Activated T-helper 2 cell treated with anti-CD3 and anti-CD28 coated beads, Interferon-gamma antibody, Interleukin-2, Interleukin-4, amounts not matched to agents 10 μg/mL and 5 μg/mL and 100 μg/mL, durations not matched to agents 14 hours and 24 hours and 36 hours (primary cell): Measurements from ENCODE around the gene ESYT3. TPM values are rescaled to one million over a fixed set of nuclear protein-coding genes. Genes with fewer than 3 reads are reported as not detected.

ENCODE experiments used
- DNase-seq: peaks from one replicate; pipeline ENCODE4 v3.0.0; 2021; ENCODE audit warnings: low spot score
- H3K27ac Mint-ChIP-seq: one replicate; pipeline ENCODE4 v1.8.0; 2021; ENCODE audit warnings: mixed read lengths
- H3K27me3 Mint-ChIP-seq: one replicate; pipeline ENCODE4 v1.8.0; 2021; ENCODE audit warnings: low read depth, mixed read lengths
- H3K36me3 Mint-ChIP-seq: one replicate; pipeline ENCODE4 v1.8.0; 2021; ENCODE audit warnings: low read depth, mixed read lengths
- H3K4me1 Mint-ChIP-seq: one replicate; pipeline ENCODE4 v1.8.0; 2021; ENCODE audit warnings: low read depth, mixed read lengths
- H3K4me3 Mint-ChIP-seq: one replicate; pipeline ENCODE4 v1.8.0; 2021; ENCODE audit warnings: low read depth, mild to moderate bottlenecking, moderate library complexity, mixed read lengths
- H3K9me3 Mint-ChIP-seq: one replicate; pipeline ENCODE4 v1.8.0; 2021; ENCODE audit warnings: mixed read lengths
- intact Hi-C: fragments of 100-400 bp; cut with micrococcal nuclease; formaldehyde crosslinking; loops from one replicate; pipeline ENCODE4 v1.15.1; 2023
- total RNA-seq: library from RNA; stranded (reverse); gene quantifications from 2 replicates; pipeline ENCODE4 v1.2.3, GENCODE V29; 2022

Gene ESYT3, protein sequence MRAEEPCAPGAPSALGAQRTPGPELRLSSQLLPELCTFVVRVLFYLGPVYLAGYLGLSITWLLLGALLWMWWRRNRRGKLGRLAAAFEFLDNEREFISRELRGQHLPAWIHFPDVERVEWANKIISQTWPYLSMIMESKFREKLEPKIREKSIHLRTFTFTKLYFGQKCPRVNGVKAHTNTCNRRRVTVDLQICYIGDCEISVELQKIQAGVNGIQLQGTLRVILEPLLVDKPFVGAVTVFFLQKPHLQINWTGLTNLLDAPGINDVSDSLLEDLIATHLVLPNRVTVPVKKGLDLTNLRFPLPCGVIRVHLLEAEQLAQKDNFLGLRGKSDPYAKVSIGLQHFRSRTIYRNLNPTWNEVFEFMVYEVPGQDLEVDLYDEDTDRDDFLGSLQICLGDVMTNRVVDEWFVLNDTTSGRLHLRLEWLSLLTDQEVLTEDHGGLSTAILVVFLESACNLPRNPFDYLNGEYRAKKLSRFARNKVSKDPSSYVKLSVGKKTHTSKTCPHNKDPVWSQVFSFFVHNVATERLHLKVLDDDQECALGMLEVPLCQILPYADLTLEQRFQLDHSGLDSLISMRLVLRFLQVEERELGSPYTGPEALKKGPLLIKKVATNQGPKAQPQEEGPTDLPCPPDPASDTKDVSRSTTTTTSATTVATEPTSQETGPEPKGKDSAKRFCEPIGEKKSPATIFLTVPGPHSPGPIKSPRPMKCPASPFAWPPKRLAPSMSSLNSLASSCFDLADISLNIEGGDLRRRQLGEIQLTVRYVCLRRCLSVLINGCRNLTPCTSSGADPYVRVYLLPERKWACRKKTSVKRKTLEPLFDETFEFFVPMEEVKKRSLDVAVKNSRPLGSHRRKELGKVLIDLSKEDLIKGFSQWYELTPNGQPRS
- total RNA-seq, result 0.09 and 0.32 TPM in 2 replicates

DNA sequence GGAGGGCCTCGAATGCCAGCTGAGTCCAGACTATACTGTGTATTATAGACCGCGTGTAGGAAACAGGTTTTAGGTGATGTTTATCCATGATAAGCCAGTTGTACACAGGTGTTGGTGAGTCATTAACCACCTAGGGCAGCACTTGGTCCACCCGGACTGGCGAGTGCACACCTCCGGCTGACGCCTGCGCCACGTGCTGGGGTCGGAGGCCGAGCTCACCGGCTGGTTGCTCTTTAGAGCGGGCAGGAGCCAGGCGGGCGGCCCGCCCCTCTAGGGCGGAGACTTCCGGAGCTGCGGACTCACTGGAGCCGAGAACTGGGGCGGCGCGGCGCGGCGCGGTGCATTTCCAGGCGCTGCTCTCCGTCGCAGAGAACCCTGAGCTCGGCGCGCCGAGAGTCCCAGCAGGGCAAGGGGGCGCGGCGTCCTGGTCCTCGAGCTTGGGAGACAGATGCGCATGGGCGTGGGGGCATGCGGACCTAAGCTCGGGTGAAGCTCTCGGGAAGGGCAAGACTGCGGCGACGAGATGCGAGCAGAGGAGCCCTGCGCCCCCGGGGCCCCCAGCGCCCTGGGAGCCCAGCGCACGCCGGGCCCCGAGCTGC is at the start of gene ESYT3:
ESYT3 (plus strand) TSS at position 341 of the 599 bp plus-strand sequence; CDS start at position 524, 183 bp downstream.
- Mint-ChIP-seq H3K27ac (no peak within 1 kb of the TSS), H3K36me3 (no peaks in the 10 kb centered on the region), H3K4me3 (peak within 1 kb of the TSS; percentile 70), H3K9me3 (no peaks in the 10 kb centered on the region), H3K27me3 (peaks cover 62% of the 10 kb centered on the region), H3K4me1 (peaks cover 8% of the 10 kb centered on the region)
- intact Hi-C loops, result loop anchor here (5.0 to 10.0 kb wide), 2 partner anchors 250 to 508 kb away; partner anchors contain the start of gene ARMC8
- peak; percentile 57 for DNase-seq

DNA sequence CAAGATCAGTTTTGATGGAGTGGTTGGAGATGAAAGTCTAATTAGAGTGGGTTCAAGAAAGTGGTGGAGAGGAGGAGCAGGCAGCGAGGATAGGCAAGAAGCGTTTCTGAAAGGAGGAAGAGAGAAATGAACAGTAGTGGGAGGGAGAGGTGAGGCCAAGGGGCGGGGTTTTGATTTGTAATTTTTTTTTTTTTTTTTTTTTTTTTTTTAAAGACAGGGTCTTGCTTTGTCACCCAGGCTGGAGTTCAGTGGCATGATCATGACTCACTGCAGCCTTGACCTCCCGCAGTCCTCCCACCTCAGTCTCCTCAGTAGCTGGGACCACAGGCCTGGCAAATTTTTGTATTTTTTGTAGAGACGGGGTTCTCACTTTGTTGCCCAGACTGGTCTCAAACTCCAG is 49.4 kb upstream of the ESYT3 start:
- Mint-ChIP-seq H3K27me3 (peaks cover 1% of the 10 kb centered on the region), H3K36me3 (no peaks in the 10 kb centered on the region), H3K4me1 (no peaks in the 10 kb centered on the region), H3K4me3 (no peak overlapping the region), H3K9me3 (no peaks in the 10 kb centered on the region), H3K27ac (no peak overlapping the region)
- intact Hi-C loops, result no loop called here
- DNase-seq, result no peak

DNA sequence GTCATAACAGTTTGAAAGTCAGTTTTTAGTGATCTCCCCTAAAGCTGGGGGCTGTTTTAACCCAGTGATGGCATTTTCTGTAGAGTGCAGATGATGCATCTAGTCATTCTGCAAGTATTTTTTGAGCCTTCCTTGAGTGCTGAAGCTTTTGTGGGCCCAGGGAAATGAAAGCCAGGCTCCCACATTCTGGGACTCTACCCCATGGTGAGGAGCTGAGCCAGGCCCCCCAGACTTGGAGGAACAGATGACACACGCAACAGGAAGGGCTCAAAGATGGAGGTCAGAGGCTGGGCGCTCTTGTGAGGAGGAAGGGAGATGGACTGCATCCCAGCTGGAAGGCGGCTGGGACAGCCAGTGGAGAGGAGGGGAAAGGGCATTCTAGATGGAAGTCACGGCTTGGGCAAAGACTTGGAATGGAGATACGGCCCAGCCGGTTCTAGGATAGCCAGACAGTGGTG is 45.2 kb upstream of the ESYT3 start:
- Mint-ChIP-seq H3K9me3 (no peaks in the 10 kb centered on the region), H3K27me3 (peaks cover 3% of the 10 kb centered on the region), H3K27ac (no peak overlapping the region), H3K36me3 (no peaks in the 10 kb centered on the region), H3K4me3 (no peak overlapping the region), H3K4me1 (no peaks in the 10 kb centered on the region)
- intact Hi-C loops, result no loop called here
- no peak for DNase-seq

DNA sequence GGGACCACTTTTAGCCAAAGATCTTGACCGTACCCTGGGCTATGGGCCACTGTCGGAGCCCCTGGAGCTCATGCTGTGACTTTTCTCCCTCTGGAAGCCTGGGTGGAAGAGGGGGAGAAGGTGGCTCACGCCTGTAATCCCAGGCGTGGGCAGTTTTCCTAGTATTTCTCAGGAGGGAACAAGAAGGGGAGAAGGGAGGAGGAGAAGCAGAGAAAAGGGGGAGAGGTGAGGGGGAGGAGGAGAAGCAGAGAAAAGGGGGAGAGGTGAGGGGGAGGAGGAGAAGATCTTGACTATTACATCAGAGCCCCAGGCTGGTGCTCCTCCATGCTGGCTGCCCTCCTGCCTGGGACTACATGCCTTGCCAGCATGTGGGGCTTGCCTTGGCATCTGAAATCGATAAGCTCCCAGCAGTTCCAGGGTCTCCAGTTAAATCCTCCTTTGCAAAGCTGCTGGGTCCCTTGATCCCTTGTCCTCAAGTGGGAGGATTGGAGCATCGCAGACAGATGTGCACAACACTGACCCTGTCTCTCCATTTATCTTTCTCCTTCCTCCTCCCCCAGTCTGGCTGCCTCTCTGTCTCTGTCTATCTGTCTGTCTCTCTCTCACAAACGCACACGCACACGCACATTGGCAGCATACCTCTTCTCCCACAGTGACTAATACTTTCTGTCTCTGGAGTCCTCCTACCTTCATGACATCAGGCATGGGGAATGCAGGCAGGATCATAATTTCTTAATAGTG is 44.4 kb upstream of the ESYT3 start:
- peaks cover 2% of the 10 kb centered on the region for H3K27me3 Mint-ChIP-seq
- intact Hi-C loops, result no loop called here
- H3K27ac Mint-ChIP-seq, result no peak overlapping the region
- H3K9me3 Mint-ChIP-seq, result no peaks in the 10 kb centered on the region
- H3K36me3 Mint-ChIP-seq, result no peaks in the 10 kb centered on the region
- no peak for DNase-seq
- H3K4me3 Mint-ChIP-seq, result no peak overlapping the region
- no peaks in the 10 kb centered on the region for H3K4me1 Mint-ChIP-seq

DNA sequence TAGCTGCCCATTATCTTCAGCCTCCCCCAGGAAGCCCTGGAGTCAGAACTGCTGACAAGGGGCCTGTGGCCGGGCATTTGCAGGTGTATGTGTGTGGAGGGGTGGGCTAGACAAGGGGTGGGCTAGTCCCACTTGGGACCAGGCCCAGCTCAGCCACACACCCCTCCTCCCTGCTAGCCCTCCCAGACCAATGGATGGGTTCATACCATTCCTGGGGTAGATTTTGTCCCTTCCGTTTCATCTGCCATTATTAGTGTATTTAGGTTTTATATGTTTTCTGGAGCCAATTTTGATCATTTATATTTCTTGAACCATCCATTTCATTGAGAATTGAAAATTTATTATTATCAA is 43.9 kb upstream of the ESYT3 start:
- no peaks in the 10 kb centered on the region for H3K9me3 Mint-ChIP-seq
- no peak overlapping the region for H3K4me3 Mint-ChIP-seq
- no peaks in the 10 kb centered on the region for H3K36me3 Mint-ChIP-seq
- DNase-seq, result no peak
- H3K4me1 Mint-ChIP-seq, result no peaks in the 10 kb centered on the region
- H3K27ac Mint-ChIP-seq, result no peak overlapping the region
- intact Hi-C loops, result no loop called here
- peaks cover 2% of the 10 kb centered on the region for H3K27me3 Mint-ChIP-seq

DNA sequence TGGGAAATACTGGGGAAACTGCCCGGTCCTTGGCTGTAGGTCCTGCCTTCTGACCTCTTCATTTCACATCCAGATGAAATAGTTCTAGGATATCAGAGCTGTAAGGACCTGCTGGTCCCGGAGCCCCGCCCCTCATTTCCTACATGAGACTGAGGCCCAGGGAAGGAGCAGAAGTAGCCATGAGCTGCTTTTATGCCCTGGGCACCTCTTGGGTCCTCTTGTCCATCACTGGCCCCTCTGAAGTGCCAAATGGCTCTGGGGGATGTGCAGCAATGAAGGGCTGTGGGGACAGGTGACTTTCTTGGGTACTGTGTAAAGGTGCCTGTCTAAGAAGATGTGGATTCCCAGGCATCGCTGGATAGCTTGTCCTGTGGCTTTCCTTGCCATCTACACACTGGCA is 40.3 kb upstream of the ESYT3 start:
- H3K4me3 Mint-ChIP-seq, result no peak overlapping the region
- no peak for DNase-seq
- H3K4me1 Mint-ChIP-seq, result no peaks in the 10 kb centered on the region
- intact Hi-C loops, result no loop called here
- no peaks in the 10 kb centered on the region for H3K36me3 Mint-ChIP-seq
- no peak overlapping the region for H3K27ac Mint-ChIP-seq
- no peaks in the 10 kb centered on the region for H3K9me3 Mint-ChIP-seq
- H3K27me3 Mint-ChIP-seq, result peaks cover 2% of the 10 kb centered on the region

DNA sequence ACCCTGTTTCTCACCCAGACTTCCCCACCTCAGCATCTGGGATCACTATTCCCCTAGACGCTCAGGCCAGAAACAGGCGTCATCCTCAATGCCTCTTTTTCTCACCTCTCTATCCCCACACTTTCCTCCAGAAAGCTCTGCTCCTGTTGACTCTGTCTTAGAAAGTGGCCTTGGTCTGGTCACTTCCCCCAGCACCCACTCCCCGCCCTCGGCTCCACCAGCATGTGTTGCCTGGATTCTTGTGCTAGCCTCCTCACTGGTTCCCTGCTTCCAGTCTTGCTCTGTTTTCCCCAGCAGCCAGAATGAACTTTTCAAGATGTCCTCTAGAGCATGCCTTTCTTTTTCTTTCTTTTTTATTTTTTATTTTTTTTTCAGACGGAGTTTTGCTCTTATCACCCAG is 39.7 kb upstream of the ESYT3 start:
- Mint-ChIP-seq H3K9me3 (no peaks in the 10 kb centered on the region), H3K4me3 (no peak overlapping the region), H3K27ac (no peak overlapping the region), H3K36me3 (no peaks in the 10 kb centered on the region), H3K4me1 (no peaks in the 10 kb centered on the region), H3K27me3 (peaks cover 2% of the 10 kb centered on the region)
- intact Hi-C loops, result no loop called here
- no peak for DNase-seq

DNA sequence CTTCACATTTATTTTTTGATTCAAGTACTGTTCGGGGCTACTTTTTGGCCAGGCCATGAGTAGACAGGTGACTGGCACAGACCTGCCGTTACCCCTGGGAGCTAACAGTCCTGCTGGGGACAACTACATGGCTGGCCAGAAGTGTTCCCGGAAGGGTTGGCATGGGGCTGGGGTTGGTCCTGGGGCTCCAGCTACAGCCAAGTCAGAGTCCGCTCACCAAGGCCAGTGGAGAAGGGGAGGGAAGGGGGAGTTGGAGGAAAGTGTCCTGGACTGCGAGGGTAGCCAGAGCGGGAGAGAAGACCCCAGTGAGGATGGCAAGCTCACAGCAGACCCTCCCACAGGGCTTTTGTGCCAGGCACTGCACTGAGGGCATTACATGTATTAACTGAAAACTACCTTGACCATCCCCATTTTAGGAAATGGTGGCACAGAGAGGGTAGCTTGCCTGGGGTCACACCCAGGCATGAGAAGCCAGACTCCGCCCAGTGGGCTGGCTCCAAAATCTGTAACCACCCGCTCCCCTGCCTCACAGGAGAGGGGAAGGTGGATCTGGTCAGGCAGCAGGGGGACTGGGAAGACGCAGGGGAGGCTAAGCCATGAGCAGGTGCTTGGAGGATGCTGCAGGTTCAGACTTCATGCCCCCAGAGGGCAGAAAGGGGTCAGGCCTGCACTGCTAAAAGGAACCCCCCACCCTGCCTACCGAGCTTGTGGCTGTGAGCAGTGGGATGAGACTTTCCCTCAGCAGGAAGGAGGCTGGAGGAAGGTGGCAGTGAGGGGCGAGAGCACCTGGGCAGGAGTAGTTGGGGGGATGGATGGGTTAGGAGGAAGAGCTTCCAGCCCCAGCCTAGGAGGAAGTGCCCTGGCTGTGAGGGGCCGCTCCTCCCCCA is 38.3 kb upstream of the ESYT3 start:
- Mint-ChIP-seq H3K4me1 (no peaks in the 10 kb centered on the region), H3K4me3 (no peak overlapping the region), H3K27ac (no peak overlapping the region), H3K36me3 (no peaks in the 10 kb centered on the region), H3K9me3 (no peaks in the 10 kb centered on the region), H3K27me3 (peaks cover under 1% of the 10 kb centered on the region)
- DNase-seq, result no peak
- intact Hi-C loops, result no loop called here

DNA sequence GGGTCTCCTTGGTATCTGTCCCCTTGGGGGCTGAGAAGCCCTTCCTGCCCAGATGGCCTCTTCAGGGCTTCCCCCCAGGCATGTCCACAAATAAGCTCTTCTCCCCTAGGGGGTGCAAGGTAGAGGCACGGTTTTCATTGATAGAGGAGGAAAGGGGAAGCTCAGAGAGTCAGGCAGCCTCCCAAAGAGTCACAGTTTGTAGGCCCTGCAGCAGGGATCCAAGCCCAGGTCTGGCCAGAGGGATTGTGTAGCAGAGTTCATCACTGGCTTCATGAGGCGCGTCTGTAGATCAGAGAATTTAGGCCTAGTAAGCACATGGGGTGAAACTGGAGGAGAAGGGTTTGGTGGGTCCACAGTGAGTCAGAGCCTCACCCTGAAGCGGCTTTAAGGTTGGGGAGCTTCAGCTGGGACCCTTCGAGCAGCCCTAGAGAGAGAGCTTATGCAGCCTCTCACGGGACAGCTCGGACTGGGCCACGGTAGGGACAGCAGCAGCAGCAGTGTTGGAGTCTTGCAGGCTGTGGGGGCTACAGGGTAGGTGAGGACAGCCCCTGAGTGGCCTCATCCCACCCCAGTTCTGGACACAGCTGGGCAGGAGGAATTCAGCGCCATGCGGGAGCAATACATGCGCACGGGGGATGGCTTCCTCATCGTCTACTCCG is 37.5 kb upstream of the ESYT3 start:
- no peaks in the 10 kb centered on the region for H3K36me3 Mint-ChIP-seq
- no peaks in the 10 kb centered on the region for H3K4me1 Mint-ChIP-seq
- H3K27me3 Mint-ChIP-seq, result no peaks in the 10 kb centered on the region
- DNase-seq, result no peak
- intact Hi-C loops, result no loop called here
- no peak overlapping the region for H3K4me3 Mint-ChIP-seq
- H3K27ac Mint-ChIP-seq, result no peak overlapping the region
- H3K9me3 Mint-ChIP-seq, result no peaks in the 10 kb centered on the region

DNA sequence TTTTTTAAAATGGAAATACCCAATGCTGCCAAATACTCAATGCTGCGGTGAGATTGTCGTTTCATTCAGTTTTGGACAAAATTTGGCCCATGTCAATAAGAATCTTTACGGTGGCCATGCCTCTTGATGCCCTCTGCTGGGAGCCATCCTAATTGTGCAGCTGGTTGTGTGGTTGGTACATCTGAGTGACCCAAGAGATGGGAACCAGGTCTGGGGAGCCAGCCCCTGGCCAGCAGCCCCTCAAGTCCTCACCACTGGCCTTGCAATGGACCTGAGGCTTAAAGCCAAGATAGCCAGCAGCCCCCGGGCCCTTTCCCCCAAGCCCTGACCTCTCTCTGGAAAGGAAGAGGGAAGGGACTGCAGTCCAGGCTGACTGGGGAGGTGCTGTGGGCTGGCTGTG is 36.4 kb upstream of the ESYT3 start:
- intact Hi-C loops, result no loop called here
- DNase-seq, result no peak
- no peaks in the 10 kb centered on the region for H3K9me3 Mint-ChIP-seq
- H3K4me1 Mint-ChIP-seq, result no peaks in the 10 kb centered on the region
- no peak overlapping the region for H3K4me3 Mint-ChIP-seq
- H3K36me3 Mint-ChIP-seq, result no peaks in the 10 kb centered on the region
- no peak overlapping the region for H3K27ac Mint-ChIP-seq
- no peaks in the 10 kb centered on the region for H3K27me3 Mint-ChIP-seq

DNA sequence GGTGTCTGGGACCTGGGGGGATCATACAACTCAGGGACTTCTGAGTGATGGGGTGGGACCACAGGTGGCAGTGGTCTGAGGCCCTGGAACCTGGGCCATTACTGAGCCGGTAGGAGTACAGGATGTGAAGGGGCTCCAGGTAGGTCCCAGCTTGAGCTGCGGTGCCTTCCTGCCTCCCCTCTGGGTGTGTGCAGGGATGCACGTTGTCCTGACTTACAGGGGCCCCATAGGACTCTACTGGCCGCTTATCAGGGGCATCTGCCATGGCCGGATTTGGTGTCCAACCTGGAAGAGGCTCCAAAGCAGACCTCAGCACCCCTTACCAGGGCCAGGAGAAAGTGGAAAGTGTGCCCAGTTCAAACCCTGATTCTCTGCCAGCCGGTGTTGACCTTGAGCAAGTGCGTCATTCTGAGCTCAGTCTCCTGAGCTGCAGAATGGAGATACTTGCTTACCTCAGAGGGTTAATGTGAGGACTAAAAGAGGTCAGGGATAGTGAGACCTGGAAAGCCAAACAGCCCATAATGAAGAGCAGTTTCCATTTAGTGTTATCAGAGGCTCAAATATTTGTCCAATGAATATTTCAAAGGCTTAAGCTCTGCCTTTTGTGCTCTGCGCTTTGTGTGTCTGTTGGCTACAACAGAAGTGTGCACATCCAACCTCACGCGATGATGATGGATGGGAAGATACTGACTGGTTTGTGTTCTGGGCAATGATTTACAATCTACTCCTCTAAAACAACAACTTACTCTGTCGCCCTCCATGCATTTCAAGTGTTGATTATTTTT is 35.4 kb upstream of the ESYT3 start:
- DNase-seq, result no peak
- Mint-ChIP-seq H3K36me3 (no peaks in the 10 kb centered on the region), H3K4me3 (no peak overlapping the region), H3K27ac (no peak overlapping the region), H3K9me3 (no peaks in the 10 kb centered on the region), H3K27me3 (no peaks in the 10 kb centered on the region), H3K4me1 (no peaks in the 10 kb centered on the region)
- intact Hi-C loops, result no loop called here
